NCI-H446 treated with DMSO at 0.1 percent for 48 hours (cell line): ENCODE measurements around the gene PPP1R12C.

Experiments used
- DNase-seq: peaks from one replicate; lab custom pipeline; 2025; lab: John Stamatoyannopoulos, UW

The PPP1R12C gene

DNA sequence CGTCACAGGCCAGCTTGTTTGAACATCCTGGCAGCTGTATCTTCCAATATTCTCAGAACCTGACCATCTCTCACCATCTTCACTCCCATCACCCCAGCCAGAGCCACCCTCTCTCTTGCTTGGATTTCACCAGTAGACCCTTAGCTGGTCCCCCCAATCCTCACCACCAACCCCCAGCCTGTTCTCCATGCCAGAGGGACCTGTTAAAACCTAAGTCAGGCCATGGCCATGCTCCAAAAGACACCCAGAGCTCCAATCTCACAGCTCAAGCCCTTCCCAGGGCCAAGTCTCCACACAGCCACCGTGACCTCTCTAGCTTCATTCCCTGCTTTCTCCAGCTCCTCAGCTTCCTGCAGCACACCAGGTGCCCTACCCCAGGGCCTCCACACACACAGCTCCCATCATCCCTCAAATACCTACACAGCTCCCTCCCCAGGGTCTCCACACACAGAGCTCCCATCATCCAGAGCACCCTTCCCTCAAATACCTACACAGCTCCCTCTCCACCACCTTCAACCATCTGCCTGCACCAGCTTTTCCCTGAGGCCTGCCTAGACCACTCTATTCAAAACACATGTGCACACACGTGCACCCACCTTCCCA is 28.0 kb downstream of the PPP1R12C start:
- DNase-seq, result no peak

DNA sequence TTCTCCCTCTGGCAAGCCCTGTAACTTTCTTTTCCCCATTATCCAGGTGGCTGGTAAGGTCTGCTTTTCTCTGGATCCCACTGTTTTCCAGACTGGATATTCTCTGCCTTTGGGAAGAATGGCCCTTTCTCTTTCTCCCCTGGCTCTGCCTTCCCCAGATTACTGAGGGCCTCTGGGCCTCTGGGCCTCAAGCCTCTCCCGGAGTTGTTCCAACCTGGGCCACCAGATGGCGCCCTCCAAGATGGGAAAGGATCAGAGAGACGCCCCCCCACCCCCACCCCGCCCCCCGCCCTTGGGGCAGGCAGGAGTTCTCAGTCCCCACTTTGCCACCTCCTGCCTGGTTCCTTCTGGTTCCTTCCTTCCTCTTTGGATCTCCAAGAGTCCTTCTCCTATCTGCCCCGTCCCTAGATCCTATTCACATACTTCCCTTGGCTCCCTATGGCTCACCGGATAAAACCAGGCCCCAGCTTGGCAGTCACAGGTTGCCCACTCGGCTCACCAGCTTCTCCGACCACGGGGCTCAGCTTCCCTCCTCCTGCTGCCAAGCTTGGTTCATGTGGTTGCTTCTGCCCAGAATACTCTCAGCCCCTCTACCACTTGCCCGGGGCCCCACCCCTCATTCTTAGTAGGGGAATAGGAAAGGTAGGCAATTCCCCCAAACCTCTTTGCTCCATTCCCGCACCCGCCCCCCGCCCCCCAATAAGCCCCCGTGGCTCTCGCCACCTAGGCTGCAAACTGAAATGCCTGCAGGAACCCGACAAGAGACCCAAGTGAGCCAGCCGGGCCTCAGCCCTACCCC is 28.7 kb downstream of the PPP1R12C start:
- no peak for DNase-seq

DNA sequence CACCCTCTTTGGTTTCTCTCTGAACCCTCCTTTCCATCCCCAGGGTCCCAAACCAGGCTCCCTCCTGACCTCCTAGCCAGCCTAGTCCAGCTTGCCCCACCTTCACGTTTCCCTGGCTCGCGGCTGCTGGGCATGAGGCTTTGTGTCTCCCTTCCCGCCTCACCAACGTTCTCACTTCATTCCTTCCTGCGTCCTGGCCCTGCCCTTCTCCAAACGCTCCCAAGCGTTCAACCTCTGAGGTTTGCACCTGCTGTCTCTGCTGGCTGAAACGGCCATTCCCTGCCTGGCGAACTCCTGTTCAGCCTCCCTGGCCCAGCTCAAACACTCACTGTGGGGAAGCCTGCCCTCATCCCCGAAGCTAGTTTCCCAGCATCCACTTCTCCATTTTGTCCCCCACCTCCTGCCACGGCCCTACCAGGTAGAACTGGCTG is 29.4 kb downstream of the PPP1R12C start:
- no peak for DNase-seq

DNA sequence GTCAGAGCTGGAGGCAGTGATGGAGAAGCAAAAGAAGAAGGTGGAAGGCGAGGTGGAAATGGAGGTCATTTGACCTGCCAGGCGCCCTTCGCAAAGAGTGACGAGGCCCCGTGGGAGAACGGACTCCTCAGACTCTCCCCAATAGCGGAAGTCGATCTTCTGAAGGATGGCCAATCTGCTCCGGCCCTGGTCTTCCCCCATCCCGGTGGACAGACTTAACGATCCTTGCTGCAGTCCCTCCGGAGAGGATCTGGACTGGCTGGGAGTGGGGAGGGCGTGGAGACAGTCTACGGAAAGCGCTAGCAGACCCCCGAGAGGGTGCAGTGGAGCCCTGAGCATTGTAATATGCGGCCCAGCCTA is 29.9 kb downstream of the PPP1R12C start:
- no peak for DNase-seq

DNA sequence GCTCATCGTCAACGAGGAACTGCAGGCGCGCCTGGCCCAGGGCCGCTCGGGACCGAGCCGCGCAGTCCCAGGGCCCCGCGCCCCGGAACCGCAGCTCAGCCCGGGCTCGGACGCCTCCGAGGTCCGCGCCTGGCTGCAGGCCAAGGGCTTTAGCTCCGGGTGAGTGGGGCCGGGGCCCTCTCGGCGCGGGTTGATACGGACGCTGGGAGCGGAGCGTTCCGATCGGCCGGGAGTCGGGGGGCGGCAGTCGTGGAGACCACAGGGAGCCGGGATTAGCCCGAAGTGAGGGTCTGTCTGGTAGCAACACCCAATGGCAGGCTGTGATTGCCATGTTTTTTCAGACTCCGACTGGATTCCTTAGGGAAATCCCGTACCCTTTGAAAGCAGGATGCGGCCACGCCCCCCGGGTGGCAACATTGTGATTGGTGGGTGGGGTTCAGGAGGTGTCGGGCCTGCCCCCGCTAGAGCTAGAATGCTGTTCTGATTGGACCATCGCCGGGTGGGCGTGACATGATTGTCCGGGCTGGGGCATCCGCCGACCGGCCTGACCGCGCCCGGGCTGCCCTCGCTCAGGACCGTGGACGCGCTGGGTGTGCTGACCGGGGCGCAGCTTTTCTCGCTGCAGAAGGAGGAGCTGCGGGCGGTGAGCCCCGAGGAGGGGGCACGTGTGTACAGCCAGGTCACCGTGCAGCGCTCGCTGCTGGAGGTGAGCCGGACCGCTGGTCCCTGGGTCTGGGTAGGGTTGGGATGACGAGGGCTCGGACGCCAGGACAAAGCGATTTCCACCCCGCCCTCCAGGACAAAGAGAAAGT is 30.5 kb downstream of the PPP1R12C start:
- no peak for DNase-seq

DNA sequence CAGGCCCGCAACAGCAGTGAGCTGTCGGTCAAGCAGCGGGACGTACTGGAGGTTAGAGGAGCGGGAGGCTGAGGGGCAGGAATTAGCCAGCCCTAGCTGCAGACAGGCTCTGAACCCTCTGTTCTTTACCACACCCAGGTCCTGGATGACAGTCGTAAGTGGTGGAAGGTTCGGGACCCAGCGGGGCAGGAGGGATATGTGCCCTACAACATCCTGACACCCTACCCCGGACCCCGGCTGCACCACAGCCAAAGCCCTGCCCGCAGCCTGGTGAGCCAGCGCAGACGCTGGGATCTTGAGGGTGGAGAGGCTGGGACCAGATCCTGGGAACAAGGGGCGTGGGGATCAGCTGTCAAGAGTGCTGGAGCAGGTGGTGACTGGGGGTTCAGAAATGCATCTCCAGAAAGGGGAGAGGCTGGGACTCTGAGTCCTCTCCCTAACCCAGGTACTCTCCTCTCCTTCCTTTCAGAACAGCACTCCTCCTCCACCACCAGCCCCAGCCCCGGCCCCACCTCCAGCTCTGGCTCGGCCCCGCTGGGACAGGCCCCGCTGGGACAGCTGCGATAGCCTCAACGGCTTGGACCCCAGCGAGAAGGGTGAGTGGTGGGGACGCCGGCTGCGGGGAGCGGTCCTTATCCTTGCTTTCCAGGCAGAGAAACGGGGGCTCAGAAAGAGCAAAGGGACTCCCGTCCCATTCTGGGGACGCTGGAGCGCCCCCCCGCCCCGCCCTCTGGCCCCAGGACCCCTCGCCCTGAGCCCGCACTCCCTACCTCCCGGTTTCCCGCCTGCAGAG is 31.3 kb downstream of the PPP1R12C start:
- DNase-seq, result no peak

DNA sequence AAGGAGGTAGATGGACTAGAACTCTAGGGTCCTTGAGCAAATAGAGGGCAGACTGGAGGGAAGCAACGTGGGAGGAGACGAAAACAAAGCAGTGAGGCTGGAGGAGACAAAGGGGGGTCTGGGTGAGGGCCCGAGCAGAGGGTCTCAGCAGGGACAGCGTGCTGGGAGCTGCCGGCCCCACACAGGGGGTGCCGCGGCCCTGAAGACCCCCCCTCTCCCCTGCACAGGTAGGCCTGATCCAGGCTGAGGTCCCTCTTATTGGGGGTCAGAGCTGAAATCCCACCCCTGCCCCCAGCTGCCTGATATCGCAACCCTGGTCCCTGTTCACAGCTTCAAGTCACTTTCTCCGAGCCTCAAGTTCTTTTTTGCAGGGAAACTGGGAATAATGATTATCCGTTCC is 33.0 kb downstream of the PPP1R12C start:
- DNase-seq, result no peak

DNA sequence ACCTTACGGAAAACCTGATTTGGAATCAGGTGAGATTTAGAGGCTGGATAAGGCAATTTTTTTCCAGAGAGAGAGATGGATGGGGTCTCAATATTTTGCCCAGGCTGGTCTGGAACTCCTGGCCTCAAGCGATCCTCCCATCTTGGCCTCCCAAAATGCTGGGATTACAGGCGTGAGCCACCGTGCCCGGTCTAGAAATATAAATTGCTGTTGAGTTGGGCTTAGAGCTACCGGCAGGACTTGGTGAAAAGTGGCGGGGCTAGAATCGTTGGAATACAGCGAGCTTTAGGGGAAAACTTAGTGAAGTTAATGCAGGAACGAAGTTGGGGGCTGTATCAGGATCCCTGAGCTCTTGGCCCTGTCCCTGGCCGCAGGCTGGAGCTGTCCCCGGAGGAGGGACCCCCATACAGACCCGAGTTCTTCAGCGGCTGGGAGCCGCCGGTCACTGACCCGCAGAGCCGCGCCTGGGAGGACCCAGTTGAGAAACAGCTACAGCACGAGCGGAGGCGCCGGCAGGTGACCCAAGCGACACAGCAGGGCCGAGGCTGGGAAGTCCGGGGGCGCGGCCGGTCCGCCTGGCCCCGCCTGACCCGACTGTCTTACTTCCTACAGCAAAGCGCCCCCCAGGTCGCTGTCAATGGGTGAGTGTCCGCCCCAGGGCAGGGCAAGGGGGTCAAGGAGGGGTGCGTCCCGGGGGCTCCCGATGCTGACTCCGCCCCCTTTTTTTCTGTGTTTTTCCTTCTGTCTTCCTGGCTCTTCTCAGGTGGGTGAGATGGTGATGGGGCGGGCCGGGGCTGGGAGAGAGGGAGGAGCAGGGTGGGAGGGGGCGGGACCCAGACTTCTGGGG is 34.2 kb downstream of the PPP1R12C start:
- DNase-seq, result no peak

DNA sequence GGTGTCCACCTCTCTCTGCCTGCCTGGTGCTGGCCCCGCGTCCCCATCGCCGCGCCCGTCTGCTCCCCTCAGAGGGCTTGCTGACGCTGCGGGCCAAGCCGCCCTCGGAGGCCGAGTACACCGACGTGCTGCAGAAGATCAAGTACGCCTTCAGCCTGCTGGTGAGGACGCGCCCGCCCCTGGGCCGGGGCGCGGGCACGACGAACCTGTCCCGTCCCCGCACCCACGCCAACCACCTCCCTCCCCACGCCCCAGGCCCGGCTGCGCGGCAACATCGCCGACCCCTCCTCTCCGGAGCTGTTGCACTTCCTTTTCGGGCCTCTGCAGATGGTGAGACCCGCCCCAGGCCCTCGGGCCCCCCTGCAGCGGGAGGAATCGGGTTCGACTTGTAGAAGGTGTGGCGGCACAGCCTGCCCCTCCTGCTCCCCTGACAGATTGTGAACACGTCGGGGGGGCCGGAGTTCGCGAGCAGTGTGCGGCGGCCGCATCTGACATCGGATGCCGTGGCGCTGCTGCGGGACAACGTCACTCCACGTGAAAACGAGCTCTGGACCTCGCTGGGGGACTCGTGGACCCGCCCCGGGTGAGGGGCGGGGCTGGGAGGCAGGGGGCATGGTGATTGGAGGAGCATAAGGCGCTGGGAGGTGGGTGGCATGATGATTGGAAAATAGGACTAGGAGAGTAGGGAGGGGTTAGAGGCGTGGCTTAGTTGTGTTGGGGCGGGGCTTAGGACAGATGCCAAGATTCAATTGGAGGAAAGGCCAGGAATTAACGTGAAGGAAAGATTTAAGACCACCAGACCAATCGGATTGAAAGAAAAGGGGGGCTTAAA is 35.2 kb downstream of the PPP1R12C start:
- DNase-seq, result no peak

DNA sequence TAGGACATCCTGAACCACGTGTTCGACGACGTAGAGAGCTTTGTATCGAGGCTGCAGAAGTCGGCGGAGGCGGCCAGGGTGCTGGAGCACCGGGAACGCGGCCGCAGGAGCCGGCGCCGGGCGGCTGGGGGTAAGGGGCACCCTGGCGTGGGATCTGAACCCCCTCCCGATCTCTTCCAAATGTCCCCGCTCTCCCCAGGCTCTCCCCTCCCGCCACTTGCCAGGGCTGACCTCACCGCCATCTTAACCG is 35.7 kb downstream of the PPP1R12C start:
- no peak for DNase-seq

DNA sequence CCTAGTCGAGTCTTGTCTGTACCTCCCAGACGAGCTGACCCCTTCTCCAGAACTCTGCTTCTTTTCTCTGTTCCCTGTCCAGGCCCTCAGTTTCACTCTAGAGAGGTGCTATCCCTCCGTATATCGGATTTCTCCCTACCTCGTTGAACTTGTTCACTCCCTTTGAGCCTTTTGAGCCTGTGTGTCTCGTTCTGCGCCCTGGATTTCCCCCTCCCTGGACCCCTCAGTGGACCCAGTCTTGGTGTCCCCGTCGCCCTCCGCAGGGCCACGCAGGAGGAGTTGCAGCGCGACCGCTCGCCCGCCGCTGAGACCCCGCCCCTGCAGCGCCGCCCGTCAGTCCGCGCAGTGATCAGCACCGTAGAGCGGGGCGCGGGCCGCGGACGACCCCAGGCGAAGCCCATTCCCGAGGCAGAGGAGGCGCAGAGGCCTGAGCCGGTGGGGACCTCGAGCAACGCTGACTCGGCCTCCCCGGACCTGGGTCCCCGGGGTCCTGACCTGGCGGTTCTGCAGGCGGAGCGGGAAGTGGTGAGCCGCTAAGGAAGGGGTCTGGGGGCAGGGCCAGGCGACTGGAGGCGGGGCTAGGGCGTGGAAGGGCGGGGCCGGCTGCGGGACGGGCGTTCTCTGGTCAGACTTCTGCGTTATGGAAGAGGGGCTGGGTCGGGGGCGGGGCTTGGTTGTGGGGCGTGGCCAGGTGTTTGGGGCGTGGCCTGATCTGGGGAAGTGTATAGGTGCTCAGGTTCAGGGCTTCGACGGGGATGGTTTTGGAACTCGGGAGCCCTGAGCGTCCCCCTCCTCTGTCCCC is 36.3 kb downstream of the PPP1R12C start:
- peak; percentile 44 for DNase-seq

DNA sequence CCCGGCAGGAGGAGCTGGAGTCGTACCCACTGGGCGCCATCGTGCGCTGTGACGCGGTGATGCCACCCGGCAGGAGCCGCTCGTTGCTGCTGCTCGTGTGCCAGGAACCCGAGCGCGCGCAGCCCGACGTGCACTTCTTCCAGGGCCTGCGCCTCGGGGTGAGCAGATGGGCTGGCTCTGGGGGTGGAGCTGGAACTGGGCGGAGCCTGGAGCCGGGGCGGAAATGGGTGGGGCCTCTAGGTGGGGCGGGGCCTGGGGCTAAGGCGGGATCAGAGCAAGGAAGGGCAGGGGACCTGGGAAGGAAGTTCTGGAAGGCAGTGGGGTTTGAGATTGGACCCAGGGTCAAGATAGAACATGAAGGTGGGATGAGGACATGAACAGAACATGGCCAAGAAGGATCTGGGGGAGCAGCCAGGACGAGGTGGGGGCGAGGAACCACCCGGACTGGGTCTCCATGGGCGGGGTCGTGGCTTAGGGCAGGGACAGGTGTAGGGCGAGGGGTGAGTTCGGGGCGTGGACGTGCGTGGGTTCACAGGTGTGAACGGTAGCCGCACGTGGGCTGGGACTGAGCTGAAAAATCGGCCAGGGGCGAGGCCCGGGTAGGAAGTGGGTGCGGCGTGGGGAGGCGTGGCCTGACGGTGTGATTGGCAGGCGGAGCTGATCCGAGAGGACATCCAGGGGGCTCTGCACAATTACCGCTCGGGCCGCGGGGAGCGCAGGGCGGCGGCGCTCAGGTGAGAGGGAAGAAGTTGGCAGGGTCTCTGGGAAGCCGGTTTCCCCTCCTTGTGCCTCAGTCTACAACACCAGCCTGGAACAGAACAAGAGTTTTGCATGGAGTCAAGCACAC is 37.1 kb downstream of the PPP1R12C start:
- peak; percentile 74 for DNase-seq

DNA sequence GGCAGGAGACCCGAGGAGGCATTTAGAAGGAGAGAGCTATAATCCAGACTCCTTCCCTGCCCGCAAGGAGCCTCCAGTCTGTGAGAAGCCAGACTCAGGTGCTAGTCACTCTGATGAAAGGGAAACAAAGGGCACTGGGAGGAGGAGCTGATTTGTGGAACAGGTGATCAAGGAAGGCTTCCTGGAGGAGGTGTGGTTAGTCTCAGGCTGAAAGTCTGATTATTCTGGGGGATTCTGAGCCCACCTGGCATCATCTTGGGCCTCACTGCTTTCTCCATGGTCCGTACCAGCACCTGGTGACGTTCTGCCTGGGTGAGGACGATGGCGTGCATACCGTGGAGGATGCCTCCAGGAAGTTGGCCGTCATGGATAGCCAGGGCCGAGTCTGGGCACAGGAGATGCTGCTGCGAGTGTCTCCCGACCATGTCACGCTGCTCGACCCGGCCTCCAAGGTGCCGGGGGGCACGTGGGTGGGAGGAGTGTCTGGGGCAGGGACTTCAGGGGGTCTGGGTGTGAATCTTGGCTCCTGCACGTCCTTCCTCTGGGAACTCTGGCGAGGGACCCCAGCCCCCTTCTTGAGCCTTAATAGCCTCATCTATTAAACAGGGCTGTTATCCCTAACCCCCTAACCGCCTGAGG is 37.9 kb downstream of the PPP1R12C start:
- no peak for DNase-seq

DNA sequence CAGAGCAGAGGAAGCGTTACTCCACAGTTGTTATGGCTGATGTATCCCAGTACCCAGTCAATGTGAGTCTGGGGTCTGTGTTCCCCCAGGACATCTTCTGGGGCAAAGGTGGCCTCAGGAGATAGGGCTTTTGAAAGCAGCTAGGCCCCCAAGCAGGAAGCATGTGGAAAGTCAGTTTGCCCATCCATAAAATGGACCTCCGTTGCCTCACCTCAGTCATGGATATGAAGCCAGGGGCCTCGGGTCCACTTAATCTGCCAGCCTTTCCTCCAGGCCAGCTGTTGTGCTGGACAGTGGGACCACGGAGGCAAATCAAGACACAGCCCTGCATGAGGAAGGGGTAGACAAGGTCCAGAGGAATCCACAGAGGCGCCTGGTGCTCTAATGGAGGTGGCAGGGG is 38.4 kb downstream of the PPP1R12C start:
- DNase-seq, result no peak

DNA sequence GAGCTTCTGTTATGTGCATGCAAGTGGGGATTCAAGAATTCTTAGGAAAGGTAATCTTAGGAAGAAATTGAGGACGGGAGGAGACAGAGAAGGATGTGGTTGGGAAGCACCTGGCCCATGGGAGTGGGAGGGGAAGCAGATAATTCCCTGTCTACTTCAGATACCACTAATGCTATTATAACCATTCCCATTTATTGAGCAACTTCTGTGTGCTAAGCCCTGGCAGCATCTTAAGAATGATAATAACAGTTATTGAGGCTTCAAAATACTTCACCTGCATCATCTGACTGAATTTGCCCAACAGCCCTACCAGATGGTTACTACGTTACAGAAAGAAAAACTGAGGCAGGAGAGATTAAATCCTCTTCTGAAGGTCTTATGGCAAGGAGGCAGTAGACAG is 40.3 kb downstream of the PPP1R12C start:
- DNase-seq, result no peak

DNA sequence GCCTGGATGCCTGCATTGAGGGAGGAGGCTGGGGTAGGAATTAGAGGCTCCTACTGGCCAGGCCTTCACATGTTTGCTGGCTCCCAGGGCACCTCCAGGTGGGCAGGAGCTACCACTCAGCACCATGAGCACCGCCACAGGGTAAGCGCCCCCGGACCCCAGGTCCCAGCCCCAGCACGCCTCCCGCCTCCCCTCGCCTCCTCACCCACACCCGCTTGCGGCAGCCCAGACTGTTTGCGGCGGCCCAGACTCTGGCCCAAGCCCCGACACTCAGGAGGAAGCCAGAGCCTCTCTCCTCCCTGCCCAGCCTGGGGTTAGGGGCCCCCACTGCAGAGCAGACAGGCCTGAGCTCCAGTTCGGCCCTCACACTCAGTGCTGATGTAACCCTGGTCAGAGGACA is 41.1 kb downstream of the PPP1R12C start:
- DNase-seq, result no peak

DNA sequence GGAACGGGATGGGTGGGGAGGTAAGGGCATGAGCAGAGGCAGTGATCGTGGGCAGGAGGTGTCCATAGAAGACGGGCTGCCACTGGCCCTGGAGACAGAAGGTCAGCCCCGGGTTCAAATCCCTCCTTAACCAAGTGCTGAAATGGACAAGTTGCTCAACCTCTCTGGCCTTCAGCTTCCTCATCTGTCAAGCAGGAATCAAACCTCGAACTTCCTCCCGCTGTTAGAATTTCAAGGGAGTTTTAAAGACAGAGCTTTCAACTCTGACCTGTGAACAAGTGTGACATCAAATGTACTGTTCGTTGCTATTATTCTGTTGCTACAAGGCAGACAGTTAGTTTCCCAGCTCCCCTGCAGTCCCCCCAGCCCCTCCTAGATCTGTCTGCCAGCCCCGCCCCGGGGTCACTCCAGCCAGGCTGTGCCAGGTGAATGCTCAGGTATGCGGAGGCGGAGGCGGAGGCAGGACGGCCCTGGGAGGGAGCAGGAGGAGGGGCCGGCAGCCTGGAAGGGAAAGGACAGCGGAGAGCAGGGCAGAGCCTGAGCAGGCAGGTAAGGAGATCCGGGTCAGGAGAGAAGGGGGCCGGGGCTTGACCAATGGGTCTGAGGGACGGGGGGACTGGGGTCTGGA is 42.0 kb downstream of the PPP1R12C start, which contains the start of gene EPS8L1:
Gene EPS8L1 (plus strand): TSS at position 499 of the 628 bp plus-strand sequence. CDS start 576 bp downstream, outside the sequence.
- DNase-seq, result no peak

DNA sequence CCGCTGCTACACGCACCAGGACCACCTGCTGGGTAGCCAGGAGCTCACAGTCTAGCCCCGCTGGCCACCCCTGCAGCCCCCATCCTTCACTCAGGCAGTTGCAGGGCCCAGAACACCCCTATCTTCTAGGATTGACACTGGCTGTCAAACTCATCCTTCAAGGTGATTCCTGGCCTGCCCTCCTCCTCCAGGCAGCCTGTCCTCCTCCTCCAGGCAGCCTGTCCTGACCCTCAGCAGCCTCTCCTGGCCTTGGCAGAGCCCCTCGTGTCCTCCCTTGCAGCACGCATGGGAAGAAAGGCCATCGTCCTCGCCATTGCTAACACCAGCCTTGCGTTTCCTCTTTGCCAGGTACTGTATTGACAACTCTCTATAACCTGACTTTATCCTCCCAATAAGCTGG is 45.5 kb downstream of the PPP1R12C start:
- DNase-seq, result no peak
